Renal pelvis (tissue), 4 donors: ENCODE results near the gene APLF. TPM values are rescaled to one million over a fixed set of nuclear protein-coding genes. Genes with fewer than 3 reads are reported as not detected.
"Not testable (repeated sequence)": the region's sequence is repeated elsewhere in the genome, so short reads cannot be mapped to it uniquely, and the experiment has no call there.

Source experiments
- DNase-seq: peaks from one replicate; pipeline ENCODE4 v3.0.0-alpha.2; 2013
- polyA plus RNA-seq, 3 donors: library from polyadenylated mRNA; unstranded; fragments of 120-200 nt; gene quantifications; one replicate each; pipeline ENCODE4 v1.2.1, GENCODE V29; 2013; ENCODE audit not compliant: insufficient read length in 3 of 3

APLF gene
- polyA plus RNA-seq, 3 donors = 3.7 to 4.2 (median 3.8) TPM

GRCh38 chr2:68570434-68570833 is 103.0 kb downstream of the APLF start:
- DNase-seq = not testable (repeated sequence)

- no peak for DNase-seq
Observed at GRCh38 chr2:68574202-68574791, 106.9 kb downstream of the APLF start.

- no peak for DNase-seq
Observed at GRCh38 chr2:68577183-68577582, 109.8 kb downstream of the APLF start.

- DNase-seq = no peak
Observed at GRCh38 chr2:68579689-68580088, 112.3 kb downstream of the APLF start.

GRCh38 chr2:68588589-68588988 is 121.2 kb downstream of the APLF start:
- DNase-seq = no peak

GRCh38 chr2:68589963-68590362 is 122.6 kb downstream of the APLF start:
- DNase-seq = no peak

- DNase-seq = no peak
Observed at GRCh38 chr2:68590702-68591101, 123.3 kb downstream of the APLF start.

GRCh38 chr2:68591225-68591624 is 123.8 kb downstream of the APLF start:
- no peak for DNase-seq

- no peak for DNase-seq
Observed at GRCh38 chr2:68594041-68594440, 126.7 kb downstream of the APLF start.

- DNase-seq = peak; percentile 22
Observed at GRCh38 chr2:68594674-68595492, 127.5 kb downstream of the APLF start.

- not testable (repeated sequence) for DNase-seq
Observed at GRCh38 chr2:68595493-68595785, 128.1 kb downstream of the APLF start.

GRCh38 chr2:68600495-68600894 is 133.1 kb downstream of the APLF start:
- not testable (repeated sequence) for DNase-seq

- no peak for DNase-seq
Observed at GRCh38 chr2:68603059-68603458, 135.7 kb downstream of the APLF start.

- no peak for DNase-seq
Observed at GRCh38 chr2:68604077-68604476, 136.7 kb downstream of the APLF start.

GRCh38 chr2:68605939-68606338 is 138.6 kb downstream of the APLF start:
- DNase-seq = no peak

- DNase-seq = no peak
Observed at GRCh38 chr2:68606759-68607158, 139.4 kb downstream of the APLF start.

GRCh38 chr2:68607837-68608236 is 140.5 kb downstream of the APLF start:
- DNase-seq = no peak

GRCh38 chr2:68612765-68613519 is 145.6 kb downstream of the APLF start:
- no peak for DNase-seq

GRCh38 chr2:68620772-68621171 is 153.4 kb downstream of the APLF start:
- no peak for DNase-seq

- DNase-seq = no peak
Observed at GRCh38 chr2:68623820-68624219, 156.4 kb downstream of the APLF start.

- DNase-seq = no peak
Observed at GRCh38 chr2:68627615-68628014, 160.2 kb downstream of the APLF start.
